Fibroblast of villous mesenchyme (primary cell): ENCODE results near the gene RARG. TPM values are rescaled to one million over a fixed set of nuclear protein-coding genes. Genes with fewer than 3 reads are reported as not detected.
A peak's percentile ranks its signal among the peaks of the same experiment; 100 is the strongest.

Experiments used
- DNase-seq: peaks from one replicate; pipeline ENCODE4 v3.0.0-alpha.2; 2010; ENCODE audit warnings: low read depth
- H3K4me3 ChIP-seq: 2 replicates; pipeline ENCODE4 v1.5.1; 2011; ENCODE audit warnings: low read depth, mild to moderate bottlenecking, low read length
- total RNA-seq: library from RNA; depleted of rRNA; stranded (reverse); fragments of >200 nt; gene quantifications from 2 replicates; pipeline ENCODE4 v1.2.3, GENCODE V29; 2012
- TF ChIP-seq, protein P1 (sequence below): IDR thresholded peaks from 2 replicates; pipeline ENCODE4 v1.5.1; 2012; ENCODE audit warnings: low read depth, mild to moderate bottlenecking, low read length; ENCODE audit not compliant: insufficient read depth

The RARG gene
- total RNA-seq, 1 donor = 29.4 TPM

DNA sequence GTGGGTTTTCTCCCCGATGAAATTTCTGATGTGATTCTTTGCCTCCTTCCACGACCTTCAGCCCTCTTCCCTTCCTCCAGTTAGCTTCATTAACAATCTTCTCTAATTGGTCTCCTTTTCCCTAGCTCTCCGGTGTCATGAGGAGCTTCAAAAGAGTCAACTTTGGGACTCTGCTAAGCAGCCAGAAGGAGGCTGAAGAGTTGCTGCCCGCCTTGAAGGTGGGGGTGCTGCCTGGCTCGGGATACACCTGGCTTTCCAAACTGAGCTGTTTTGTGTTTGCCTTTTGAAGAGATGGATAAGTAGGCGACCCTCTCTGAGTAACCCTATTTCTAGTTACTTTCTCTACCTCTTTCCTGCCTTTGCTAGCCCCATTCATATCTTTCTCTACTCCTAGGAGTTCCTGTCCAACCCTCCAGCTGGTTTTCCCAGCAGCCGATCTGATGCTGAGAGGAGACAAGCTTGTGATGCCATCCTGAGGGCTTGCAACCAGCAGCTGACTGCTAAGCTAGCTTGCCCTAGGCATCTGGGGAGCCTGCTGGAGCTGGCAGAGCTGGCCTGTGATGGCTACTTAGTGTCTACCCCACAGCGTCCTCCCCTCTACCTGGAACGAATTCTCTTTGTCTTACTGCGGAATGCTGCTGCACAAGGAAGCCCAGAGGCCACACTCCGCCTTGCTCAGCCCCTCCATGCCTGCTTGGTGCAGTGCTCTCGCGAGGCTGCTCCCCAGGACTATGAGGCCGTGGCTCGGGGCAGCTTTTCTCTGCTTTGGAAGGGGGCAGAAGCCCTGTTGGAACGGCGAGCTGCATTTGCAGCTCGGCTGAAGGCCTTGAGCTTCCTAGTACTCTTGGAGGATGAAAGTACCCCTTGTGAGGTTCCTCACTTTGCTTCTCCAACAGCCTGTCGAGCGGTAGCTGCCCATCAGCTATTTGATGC lies 36.9 kb upstream of the RARG start:
- peak; percentile 13 for DNase-seq
- TF ChIP-seq, protein P1, sequence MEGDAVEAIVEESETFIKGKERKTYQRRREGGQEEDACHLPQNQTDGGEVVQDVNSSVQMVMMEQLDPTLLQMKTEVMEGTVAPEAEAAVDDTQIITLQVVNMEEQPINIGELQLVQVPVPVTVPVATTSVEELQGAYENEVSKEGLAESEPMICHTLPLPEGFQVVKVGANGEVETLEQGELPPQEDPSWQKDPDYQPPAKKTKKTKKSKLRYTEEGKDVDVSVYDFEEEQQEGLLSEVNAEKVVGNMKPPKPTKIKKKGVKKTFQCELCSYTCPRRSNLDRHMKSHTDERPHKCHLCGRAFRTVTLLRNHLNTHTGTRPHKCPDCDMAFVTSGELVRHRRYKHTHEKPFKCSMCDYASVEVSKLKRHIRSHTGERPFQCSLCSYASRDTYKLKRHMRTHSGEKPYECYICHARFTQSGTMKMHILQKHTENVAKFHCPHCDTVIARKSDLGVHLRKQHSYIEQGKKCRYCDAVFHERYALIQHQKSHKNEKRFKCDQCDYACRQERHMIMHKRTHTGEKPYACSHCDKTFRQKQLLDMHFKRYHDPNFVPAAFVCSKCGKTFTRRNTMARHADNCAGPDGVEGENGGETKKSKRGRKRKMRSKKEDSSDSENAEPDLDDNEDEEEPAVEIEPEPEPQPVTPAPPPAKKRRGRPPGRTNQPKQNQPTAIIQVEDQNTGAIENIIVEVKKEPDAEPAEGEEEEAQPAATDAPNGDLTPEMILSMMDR = no peak
- peak overlapping the region; percentile 89 for H3K4me3 ChIP-seq

DNA sequence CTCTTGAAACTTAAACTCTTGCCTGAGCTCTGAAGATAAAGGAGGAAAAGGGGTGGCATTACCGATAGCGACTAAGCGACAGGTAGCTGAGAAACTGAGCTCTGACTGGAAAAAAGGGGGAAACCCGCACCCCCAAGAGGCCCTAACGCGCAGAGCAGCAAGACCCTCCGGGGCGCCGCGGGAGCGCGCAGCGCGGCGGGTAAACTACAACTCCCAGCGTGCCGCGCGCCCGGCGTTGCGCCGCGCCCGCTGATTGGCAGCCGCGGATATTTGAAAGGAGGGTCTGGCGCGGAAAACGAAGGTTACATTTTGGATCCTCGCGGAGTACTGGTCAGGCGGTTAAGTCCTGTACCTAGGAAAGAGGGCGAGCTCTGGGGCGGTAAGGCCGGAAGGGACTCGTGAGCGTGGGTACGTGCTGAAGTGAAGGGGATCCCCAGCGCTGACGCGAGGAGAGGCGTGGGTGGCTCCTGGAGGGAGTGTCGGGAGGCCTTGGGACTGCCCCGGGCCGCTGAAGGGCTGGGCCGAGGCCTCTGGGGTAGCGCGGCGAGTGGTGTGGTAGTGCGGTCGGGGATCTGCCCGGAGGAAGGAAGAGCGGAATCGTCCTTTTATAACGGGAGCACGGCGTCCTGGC lies 36.1 kb upstream of the RARG start, which contains the start of gene ESPL1:
ESPL1 (plus strand) TSS at position 301 of the 631 bp plus-strand sequence. CDS start 468 bp downstream, outside the sequence.
- TF ChIP-seq, protein P1 = peak; percentile 36
- peak; percentile 73 for DNase-seq
- peak within 1 kb of the TSS; percentile 89 for H3K4me3 ChIP-seq

DNA sequence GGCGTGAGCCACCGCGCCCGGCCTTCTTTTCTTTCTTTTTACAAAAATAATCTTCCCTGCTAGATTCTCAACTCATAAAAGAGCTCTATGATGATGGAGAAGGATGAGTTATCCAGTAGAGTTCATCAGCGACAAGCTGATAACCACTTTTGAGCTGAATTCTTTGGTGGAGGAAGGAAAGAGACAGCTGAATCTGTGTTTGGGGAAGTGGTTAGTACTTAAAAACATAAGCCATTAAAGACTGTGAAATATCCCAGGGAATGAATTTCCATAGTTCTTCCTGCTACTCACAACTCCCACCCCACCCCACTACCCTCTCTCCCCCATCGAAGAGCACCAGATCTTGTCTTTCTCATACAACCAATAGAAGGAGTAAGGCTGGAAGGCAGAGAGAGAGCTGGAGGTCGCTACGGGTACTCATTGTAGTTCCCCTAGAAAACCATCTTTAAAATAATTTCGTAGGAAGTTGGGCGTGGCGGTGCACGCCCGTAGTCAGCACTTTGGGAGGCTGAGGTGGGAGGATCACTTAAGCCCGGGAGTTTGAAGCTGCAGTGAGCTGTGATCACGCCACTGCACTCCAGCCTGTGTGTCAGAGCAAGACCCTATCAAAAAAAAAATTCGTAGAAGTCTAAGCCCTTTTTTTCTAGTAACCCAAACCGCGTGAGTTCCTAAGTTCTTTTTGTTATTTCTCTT lies 35.4 kb upstream of the RARG start:
- TF ChIP-seq, protein P1 = no peak
- peak overlapping the region; percentile 89 for H3K4me3 ChIP-seq
- DNase-seq = no peak

DNA sequence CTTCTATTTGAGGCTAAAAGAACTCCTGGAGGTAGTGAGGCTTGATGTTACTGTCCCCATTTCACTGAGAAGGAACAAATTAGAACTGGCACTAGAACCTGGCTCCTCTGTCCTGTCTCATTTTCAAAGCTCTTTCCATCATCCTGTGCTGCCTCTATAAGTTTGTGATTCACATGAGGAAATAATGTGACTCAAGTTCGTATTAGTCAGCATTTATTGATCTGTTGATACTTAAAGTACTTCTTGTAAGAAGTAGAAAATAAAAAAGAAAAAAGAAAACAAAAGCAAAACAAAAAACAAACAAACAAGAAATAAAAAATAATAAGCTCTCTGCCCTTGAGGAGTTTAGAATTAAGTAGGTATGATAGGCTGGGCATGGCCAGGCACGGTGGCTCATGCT lies 33.8 kb upstream of the RARG start:
- TF ChIP-seq, protein P1 = no peak
- no peak for DNase-seq
- no peak overlapping the region for H3K4me3 ChIP-seq

DNA sequence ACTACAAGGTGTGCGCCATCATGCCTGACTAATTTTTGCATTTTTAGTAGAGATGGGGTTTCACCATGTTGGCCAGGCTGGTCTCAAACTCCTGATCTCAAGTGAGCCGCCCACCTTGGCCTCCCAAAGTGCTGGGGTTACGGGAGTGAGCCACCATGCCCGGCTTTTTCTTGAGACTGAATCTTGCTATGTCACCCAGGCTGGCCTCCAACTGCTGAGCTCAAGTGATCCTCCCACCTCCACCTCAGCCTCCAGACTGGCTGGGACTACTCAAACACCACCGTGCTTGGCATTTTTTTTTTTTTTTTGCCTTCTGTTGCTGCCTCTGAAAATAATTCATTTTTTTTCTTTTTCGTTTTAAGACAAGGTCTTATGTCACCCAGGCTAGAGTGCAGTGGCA lies 27.9 kb upstream of the RARG start:
- no peak for DNase-seq
- H3K4me3 ChIP-seq = no peak overlapping the region
- TF ChIP-seq, protein P1 = no peak
